ENCODE results near the gene HS6ST2.

GRCh38 chrX:132999209-132999608 is 40.8 kb upstream of the HS6ST2 start:
- TF ChIP-seq, protein P1, sequence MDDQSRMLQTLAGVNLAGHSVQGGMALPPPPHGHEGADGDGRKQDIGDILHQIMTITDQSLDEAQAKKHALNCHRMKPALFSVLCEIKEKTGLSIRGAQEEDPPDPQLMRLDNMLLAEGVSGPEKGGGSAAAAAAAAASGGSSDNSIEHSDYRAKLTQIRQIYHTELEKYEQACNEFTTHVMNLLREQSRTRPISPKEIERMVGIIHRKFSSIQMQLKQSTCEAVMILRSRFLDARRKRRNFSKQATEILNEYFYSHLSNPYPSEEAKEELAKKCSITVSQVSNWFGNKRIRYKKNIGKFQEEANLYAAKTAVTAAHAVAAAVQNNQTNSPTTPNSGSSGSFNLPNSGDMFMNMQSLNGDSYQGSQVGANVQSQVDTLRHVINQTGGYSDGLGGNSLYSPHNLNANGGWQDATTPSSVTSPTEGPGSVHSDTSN (IDR thresholded peaks at IDR 0.05; ENCODE audit: insufficient replicate concordance, low read depth, low read length) = no peak
- TF ChIP-seq, protein P2, sequence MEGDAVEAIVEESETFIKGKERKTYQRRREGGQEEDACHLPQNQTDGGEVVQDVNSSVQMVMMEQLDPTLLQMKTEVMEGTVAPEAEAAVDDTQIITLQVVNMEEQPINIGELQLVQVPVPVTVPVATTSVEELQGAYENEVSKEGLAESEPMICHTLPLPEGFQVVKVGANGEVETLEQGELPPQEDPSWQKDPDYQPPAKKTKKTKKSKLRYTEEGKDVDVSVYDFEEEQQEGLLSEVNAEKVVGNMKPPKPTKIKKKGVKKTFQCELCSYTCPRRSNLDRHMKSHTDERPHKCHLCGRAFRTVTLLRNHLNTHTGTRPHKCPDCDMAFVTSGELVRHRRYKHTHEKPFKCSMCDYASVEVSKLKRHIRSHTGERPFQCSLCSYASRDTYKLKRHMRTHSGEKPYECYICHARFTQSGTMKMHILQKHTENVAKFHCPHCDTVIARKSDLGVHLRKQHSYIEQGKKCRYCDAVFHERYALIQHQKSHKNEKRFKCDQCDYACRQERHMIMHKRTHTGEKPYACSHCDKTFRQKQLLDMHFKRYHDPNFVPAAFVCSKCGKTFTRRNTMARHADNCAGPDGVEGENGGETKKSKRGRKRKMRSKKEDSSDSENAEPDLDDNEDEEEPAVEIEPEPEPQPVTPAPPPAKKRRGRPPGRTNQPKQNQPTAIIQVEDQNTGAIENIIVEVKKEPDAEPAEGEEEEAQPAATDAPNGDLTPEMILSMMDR (IDR thresholded peaks at IDR 0.05 in 2 of 3, conservative IDR thresholded peaks at IDR 0.05 in 1 of 3; ENCODE audit: control insufficient read depth in 2 of 3, extremely low read depth in 1 of 3, insufficient read depth in 1 of 3, low read depth in 3 of 3, low read length in 3 of 3) = no peak
- TF ChIP-seq SIN3A (IDR thresholded peaks at IDR 0.05; ENCODE audit: low read depth, low read length) = no peak
- TF ChIP-seq PKNOX1 (IDR thresholded peaks at IDR 0.05) = no peak
- no peak for TF ChIP-seq USF2 (IDR thresholded peaks at IDR 0.05; ENCODE audit: borderline replicate concordance, low read depth, low read length)
- TF ChIP-seq SMC3 (IDR thresholded peaks at IDR 0.05; ENCODE audit: borderline replicate concordance, low read length) = no peak
- no peak for TF ChIP-seq ETV6 (conservative IDR thresholded peaks at IDR 0.05 in 1 of 2, IDR thresholded peaks at IDR 0.05 in 1 of 2; ENCODE audit: borderline replicate concordance in 1 of 2, low read depth in 1 of 2)

Data from GM12878 (cell line).